ENCODE results near the gene KCNS1.
"Not testable (repeated sequence)": the region's sequence is repeated elsewhere in the genome, so short reads cannot be mapped to it uniquely, and the experiment has no call there.

Gene KCNS1

DNA sequence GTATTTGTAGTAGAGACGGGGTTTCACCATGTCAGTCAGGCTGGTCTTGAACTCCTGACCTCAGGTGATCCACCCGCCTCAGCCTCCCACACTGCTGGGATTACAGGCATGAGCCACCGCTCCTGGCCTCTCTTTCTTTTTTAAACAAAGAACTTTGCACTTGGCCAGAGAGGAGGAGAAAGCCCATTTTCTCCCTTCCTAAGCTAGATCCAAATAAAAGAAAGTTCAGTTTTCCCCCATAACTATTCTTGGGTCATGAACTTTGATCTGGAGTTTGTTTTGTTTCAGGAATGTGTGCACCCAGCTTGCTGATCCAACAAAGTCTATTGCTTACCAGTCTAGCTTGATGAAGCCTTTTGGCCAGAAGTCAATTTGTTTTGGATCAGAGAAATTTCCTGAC lies 23.4 kb downstream of the KCNS1 start:
- DNase-seq = no peak

DNA sequence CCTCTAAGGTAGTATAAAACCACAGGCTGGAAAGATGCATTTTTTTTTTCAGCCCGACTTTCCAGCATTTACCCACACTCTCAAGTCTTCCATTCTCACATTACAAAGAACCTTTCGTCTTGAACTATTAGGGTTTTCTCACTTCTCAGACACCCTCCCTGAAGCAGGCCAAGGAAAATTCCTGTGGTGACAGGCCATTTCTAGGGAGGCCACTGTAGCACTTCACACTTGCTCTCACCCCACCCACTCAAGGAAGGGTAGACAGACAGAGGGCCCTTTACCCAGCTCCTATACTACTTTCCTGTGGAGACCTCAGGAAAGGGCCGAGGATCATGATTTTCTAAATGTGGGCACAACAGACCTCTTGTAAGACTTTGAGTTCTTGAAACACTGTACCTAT lies 27.7 kb downstream of the KCNS1 start:
- no peak for DNase-seq

GRCh38 chr20:45072066-45072465 lies 28.9 kb downstream of the KCNS1 start:
- DNase-seq = no peak

GRCh38 chr20:45070932-45071632 lies 29.8 kb downstream of the KCNS1 start:
- no peak for DNase-seq

DNA sequence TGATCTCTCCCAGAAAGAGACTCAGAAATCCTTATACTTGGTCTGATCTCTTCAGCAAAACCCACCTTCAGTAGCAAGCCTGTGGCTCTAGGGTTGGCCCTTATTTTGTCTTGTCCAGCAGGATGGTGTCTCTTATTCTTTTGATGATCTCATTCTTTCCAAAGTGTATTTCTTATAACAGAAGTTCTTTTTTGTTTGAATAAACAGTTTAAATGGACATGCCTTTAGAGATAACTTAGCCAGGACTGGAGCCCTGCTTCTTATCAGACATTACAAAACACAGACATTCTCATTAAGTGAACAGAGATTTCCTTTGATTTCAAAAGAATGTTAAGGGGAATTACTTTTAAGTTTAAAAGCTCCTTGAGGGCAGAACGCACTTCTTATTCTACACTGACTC lies 31.7 kb downstream of the KCNS1 start:
- no peak for DNase-seq

DNA sequence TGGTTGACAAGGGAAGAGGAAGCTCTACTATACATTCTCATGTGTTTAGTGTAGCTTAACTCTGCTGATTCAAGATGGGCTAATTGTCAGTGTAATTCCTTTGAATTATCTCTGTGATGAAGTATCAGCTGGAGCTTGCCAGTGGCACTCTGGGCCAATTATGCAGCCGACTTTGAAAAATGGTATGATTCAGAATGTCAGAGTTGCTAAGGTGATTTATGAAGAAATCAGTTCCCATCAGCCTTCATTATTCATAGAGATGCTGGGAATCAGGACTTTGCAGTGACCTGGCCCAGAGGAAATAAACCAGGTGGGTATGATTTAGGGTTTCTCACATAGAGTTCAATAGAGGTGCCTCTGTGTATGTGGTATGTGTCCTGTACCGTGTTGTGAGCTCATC lies 33.4 kb downstream of the KCNS1 start:
- no peak for DNase-seq

DNA sequence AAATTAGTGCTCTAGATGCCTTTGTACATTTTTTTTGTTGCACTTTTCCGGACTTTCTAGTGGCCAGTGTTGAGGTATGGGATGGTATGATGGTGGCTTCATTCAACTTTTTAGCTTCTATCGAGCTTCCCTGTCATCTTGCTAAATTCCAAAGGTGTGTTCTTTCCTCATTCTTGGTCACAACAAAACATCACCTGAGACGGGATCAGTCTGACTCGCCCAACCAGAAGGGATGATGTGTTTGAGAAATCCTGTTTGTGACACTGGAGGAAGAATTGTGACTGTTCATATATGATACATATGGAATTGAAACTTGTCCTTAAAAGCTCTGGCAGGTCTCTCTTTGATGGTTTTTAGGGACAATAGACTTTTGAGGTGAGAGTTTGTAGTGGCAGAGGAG lies 33.8 kb downstream of the KCNS1 start:
- DNase-seq = no peak

GRCh38 chr20:45066372-45066771 lies 34.6 kb downstream of the KCNS1 start:
- DNase-seq = no peak

- DNase-seq = no peak
These were observed 36.1 kb downstream of the KCNS1 start for GRCh38 chr20:45064812-45065211.

DNA sequence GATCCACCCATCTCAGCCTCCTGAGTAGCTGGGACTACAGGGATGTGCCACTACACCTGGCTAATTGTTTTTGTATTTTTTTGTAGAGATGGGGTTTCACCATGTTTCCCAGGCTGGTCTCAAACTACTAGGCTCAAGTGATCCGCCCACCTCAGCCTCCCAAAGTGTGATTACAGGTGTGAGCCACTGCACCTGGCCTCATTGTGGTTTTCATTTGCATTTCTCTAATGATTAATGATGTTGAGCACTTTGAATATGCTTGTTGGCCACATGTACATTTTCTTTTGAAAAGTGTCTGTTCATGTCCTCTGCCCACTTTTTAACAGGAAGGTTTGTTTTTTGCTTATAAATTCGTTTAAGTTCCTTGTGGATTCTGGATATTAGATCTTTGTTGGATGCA lies 37.8 kb downstream of the KCNS1 start:
- DNase-seq = not testable (repeated sequence)

DNA sequence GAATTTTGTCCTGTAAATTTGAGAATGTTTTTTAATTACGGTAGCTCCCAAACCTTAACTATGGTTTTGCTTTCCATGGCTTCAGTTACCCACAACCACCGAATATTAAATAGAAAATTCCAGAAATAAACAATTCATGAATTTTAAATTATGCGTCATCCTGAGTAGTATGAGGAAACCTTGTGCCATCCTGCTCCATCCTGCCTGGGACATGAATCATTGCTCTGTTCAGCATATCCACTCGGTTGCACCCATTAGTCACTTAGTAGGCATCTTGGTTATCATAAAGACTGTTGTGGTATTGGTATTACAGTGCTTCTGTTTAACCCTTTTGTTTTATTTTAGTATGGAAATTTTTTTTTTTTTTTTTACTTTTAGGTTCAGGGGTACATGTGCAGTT lies 39.7 kb downstream of the KCNS1 start:
- DNase-seq = no peak

- DNase-seq = no peak
These were observed 40.6 kb downstream of the KCNS1 start for GRCh38 chr20:45060294-45060693.

- no peak for DNase-seq
These were observed 41.8 kb downstream of the KCNS1 start for GRCh38 chr20:45059022-45059728.

- DNase-seq = no peak
These were observed 42.6 kb downstream of the KCNS1 start for GRCh38 chr20:45058168-45058850.

GRCh38 chr20:45056473-45057173 lies 44.3 kb downstream of the KCNS1 start:
- DNase-seq = no peak

- DNase-seq = no peak
These were observed 45.9 kb downstream of the KCNS1 start for GRCh38 chr20:45055056-45055455.

DNA sequence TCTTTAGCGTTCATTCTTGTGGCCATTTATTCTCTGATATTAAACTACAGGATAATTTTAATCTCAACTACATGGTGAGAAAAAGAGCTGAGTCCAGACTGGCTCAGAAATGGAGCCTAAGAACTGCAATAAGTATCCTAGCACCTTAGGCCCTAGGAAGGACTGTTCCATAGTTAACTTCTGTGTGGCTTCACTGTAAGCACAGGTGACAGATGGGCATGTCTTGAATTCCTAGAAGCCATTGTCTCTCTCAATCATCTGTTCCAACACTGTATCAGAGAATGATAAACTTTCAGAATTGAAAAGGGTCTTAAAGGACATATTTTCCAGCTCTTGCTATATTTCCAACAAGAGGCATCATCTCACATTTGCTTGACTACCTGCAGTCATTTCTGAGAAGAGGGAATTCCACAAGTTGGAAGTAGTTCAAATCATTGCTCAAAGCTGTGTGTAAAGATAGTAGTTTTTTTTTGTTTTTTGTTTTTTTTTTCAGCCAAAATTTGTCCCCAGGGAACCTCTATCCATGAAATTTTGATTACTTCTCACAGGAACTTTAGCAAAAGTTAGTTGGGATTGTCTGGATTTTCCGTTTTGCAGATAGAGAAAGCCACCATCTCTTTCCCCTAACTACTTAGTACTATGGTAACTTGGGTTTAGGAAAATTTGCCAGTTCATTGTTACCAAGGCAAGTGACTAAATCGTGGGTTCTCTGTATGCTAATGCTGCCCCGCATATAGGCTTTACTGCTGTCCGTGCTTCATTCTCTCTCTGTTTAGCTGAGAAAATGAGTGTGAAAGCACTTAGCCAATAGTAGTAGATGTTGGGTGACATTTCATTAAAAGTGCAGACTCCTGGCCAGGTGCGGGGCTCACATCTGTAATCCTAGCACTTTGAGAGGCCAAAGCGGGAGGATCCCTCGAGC lies 47.2 kb downstream of the KCNS1 start:
- DNase-seq = no peak

- peak; percentile 15 for DNase-seq
These were observed 48.1 kb downstream of the KCNS1 start for GRCh38 chr20:45052698-45053429.

DNA sequence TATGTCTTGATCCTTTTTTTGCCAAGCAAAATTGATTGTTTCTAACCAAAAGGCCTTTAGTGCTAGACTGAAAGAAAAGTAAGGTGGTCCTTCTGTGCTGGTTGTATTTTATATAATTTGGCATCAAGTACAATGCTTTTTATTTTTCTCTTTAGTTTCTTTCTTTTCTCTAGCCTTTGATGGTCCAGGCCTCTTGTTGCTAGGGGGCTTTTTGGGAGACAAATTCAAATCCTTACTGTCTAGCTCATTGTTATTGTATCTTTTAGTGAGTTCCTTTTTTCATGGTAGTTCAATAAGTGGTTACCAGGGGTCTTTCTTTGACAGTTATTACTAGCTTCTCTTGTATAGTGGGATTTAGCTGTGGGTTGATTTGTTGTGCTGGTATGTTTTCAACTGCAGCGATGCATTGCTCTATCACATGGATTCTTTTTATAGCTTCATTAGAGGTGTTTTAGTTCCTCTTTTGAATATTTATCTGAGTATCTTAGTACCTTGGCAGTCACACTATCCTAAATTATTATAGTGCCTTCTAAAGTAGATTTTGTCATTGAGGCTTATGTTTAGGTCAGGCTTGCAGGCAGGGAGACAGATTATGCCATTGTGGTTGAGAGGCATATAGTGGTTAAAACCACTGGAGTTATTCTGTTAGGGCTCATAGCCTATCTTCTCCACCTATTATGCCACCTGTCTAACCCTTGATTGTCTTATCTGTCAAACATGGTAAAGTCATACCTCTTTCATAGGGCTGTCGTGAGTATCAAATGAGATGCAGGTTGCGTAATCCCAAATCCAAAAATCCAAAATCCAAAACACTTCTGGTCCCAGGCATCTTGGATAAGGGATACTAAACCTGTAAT lies 49.5 kb downstream of the KCNS1 start:
- no peak for DNase-seq

DNA sequence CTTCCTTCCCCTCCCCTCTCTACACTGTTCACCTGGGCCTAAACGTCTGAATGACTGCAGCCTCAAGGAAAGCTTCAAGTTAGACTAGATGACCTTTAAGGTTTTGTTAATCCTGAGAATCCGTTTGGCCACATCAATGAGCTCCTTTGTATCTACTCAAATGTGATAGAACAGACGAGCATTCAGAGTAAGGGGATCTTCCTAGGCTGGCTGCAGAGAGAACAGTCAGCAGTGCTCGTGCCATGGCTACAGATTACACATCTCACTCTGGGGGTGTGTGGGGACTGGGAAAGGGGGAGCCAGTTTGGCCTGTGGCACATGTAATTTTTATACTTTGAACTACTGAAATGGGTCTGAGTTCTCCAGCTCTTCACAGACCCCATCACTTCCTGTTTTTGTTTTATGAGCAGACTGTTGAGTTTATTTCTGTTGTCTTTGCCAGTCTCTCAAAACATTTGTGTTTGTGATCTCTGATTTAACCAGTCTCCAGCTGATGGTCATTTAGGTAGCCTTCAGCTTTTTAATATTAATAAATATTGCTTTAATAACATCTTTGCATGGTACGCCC lies 50.9 kb downstream of the KCNS1 start:
- DNase-seq = peak; percentile 27

Data from CD4-positive, alpha-beta T cell treated with Interleukin-17A for 4 hours (primary cell).